ENCODE data around the gene TRAFD1.

Gene TRAFD1

GRCh38 chr12:112159146-112159541, 33.8 kb downstream of the TRAFD1 start:
- no peak for FAIRE-seq

DNA sequence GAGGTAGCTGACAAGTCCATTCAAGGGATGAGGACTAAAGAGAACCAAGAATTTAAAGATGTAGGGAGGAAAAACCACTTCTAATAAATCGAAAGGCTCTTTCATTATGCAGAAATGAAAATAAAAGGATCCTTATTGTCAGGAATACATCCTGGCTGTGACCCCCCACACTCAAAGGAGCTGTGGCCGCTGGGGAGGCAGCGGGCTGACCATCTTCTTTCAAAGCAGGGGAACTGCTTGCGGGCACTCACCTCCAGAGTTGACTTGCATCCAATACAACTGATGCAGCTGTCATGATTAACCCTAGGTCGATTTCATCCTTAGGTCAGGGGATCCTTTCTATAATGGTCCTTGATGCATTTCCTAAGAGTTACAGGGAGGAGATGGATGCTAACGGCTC, 35.3 kb downstream of the TRAFD1 start:
- no peak for FAIRE-seq

DNA sequence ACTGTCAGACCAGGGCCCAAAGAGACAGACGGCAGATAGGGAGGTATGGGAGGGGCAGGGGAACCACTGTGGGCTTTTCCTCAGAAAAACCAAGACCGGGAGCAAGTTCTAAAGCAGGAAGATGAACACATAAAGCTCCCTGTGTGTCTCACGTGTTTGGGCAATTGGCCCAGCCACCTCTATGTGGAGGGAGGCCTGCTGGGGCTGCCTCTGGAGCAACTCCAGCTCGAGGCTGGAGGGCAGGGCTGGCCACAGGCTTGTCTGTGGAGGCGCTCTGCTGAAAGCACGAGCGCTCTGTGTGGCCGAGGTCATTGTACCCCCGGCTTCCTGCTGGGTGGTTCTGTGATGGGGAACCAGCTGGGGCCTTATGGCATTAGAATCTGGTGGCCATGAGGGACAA, 36.4 kb downstream of the TRAFD1 start:
- no peak for FAIRE-seq

DNA sequence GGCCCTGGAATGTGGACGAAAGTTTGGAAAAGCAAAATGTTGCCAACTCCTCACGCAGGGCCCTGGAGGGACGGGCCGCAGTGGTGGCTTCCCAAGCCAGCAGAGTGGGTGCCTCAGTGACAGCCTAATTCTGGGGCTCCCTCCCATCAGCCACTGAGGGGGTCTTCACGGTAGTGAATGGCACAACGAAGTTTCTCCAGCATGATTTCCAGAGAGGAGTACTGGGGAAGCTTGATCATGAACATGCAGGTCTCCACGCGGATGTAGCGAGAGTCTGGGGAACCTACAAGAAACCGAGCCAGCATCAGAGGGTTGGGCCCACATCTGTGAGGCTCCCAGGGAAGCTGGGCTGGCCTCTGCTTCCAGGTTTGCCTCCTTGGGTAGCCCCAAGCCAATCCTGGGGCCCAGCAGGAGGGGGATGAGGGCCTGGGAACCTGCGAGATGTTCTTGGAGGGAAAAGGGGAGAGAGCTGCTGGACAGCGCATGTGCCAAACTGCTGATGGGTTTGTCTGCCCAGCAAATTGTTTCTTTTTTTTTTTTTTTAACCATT, 37.0 kb downstream of the TRAFD1 start:
- FAIRE-seq: no peak

- no peak for FAIRE-seq
Observed at GRCh38 chr12:112163056-112163455, 37.7 kb downstream of the TRAFD1 start.

DNA sequence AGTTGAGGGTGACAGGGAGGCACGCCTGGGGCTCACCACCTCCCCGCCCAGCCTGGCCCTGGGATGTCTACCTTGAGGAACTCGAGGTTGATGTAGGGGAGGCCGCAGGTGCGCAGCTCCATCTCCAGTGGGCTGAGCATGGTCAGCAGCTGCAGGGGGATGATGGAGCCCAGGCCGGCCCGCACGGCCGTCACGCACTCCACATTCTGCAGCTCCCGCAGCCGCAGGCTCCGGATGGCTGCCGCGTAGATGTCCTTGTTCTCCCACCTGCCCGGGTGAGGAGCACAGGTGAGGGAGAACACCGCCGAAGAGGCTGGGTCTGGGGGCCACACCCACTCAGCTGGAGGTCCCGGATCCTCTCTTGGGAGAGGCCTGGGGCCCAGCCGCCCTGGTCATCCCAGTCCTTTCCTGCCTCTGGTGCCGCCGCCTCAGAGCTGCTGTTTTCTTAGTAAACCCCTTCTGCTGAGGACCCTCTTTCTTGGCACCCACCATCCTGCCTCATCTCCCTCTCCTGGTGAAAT, 38.2 kb downstream of the TRAFD1 start:
- no peak for FAIRE-seq

DNA sequence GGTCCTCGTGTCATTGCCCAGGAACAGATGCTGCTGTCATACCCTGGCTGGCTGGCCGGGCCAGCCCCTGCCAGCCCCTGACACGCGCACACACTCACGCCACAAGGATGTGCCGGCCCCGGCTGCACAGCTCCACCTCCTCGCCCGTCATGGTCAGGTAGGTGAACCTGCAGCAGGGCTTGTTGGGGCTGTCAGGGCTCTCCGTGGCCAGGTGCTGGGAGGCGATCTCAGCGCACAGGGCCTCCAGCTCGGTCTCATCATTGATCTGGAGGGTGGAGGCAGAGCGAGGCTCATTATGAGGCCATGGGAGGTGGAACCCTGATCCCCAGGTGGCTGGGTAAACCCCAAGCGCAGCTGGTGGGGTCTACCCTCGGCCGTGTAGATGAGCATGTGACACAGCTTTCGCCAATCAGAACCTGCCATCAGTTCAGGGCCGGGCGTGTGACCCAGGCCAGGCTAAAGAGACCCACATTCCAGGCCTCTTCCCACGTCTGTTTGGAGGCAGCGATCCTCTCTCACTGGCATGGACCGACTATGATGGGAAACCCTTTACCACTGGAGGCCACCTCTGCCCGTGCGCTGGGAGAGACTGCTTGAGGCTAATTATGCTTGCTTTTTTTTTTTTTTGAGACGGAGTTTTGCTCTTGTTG, 38.8 kb downstream of the TRAFD1 start:
- FAIRE-seq: no peak

DNA sequence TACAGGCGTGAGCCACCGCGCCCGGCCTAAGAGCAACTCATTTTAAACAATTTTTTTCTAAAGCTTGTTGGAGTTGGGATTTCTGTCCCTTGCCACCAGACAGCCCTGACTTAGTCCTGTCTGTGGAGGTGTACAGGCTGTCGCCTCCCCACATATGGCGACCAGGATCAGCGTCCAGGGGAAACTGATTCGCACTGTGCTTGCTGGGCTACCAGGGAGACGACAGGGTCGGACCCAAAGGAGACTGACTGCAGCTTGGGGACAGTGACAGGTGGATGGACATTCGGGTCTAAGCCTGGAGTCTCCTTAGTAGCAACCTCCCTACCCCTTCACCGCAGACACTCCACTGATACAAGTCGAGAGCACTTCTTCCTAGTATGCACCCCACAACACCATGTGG, 40.3 kb downstream of the TRAFD1 start:
- FAIRE-seq: no peak

- FAIRE-seq: no peak
Observed at GRCh38 chr12:112166051-112167015, 41.0 kb downstream of the TRAFD1 start.

GRCh38 chr12:112167031-112167461, 41.7 kb downstream of the TRAFD1 start:
- FAIRE-seq: no peak

DNA sequence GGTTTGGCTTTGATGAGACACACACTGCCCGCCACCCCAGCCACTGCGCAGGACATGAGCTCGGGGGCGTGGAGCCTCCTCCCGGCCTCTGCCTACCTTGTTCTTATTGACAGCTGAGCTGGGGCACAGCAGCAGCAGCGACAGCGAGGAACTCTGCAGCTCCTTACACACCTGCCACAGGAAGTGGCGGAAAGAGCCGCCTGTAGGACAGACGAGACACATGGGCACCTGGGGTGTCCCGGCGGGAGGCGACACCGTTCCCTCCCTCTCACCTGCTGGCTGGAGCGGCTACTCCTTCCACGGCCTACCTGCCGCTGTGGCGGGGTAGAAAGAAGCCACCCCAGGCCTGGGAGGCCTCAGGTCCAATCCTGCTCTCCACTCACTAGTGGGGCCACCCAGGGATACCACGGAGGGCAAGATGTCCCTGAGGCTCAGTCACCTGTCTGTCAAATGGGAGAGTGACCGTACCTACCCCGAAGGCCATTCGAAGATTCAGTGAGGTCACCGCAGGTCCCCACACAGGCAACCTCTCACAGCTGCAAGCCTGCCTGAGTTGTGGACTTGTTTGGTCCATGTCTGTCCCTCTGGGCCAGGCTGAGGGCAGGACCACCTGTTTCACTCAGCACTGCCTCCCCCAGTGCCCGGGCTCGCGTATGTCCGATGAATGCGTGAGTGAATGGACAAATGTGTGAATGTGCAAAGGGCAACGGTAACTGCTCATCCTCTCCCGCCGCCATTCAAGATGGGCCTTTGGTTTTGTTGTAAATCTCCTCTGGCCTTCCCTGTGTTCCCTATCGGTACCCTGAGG, 42.6 kb downstream of the TRAFD1 start:
- FAIRE-seq: no peak

- no peak for FAIRE-seq
Observed at GRCh38 chr12:112168561-112168971, 43.2 kb downstream of the TRAFD1 start.

GRCh38 chr12:112169161-112169872, 44.0 kb downstream of the TRAFD1 start:
- no peak for FAIRE-seq

GRCh38 chr12:112169966-112170365, 44.6 kb downstream of the TRAFD1 start:
- no peak for FAIRE-seq

GRCh38 chr12:112170376-112170775, 45.0 kb downstream of the TRAFD1 start:
- no peak for FAIRE-seq

GRCh38 chr12:112170971-112171596, 45.7 kb downstream of the TRAFD1 start:
- no peak for FAIRE-seq

GRCh38 chr12:112172556-112173324, 47.4 kb downstream of the TRAFD1 start:
- FAIRE-seq: no peak

DNA sequence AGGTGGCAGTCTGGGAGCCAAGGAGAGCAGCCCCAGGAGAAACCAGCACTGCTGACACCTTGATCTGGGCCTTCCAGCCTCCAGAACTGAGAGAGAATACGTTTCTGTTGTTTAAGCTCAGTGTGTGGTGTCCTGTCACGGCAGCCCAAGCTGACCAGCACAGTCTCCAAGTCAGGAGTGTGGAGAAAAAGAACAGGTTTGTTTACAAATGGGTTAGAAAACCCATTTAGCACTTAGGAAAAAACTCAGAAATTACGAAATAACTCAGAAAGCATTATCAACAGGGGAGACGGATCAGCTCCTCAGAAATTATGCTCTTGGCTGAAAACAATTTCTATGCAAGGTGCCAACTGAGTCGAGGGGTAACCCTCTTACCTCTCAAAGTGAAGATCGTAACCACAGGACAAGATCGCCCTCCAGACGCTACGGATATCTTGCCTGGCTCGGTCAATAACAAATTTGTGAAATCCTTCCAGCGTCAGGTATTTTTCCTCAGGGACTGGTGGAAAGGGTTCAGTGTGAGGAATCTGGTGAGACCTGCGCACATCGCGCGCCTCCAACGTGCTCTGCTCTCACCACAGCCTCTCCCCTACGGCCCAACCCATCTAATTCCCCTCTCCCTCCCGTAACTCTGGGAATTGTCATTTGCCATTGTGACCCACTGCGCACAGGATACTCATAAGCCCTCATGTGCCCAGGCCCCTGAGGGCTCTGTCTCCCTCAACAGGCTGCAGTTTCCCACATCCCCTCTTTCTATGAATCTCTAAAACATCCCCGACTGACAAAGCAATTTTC, 50.2 kb downstream of the TRAFD1 start:
- no peak for FAIRE-seq

- FAIRE-seq: no peak
Observed at GRCh38 chr12:112176321-112177010, 51.1 kb downstream of the TRAFD1 start.

Data from colon (tissue), 2 donors.